Panc1 (cell line): ENCODE results near the gene ATG2B.

Experiments
- POLR2AphosphoS5 ChIP-seq: IDR thresholded peaks from 2 replicates; pipeline ENCODE4 v1.6.1; 2012; ENCODE audit warnings: mild to moderate bottlenecking, low read depth, low read length, moderate library complexity
- REST ChIP-seq, 2 experiments: IDR thresholded peaks; 2 replicates each; pipeline ENCODE4 v1.6.1; 2011 to 2012; ENCODE audit warnings: low read depth in 2 of 2, control low read depth in 1 of 2, low read length in 1 of 2, mild to moderate bottlenecking in 1 of 2, moderate library complexity in 1 of 2; ENCODE audit not compliant: insufficient read depth in 1 of 2
- SIN3A ChIP-seq: IDR thresholded peaks from 2 replicates; pipeline ENCODE4 v1.6.1; 2012; ENCODE audit warnings: low read depth, mild to moderate bottlenecking, low read length, moderate library complexity, borderline replicate concordance; ENCODE audit not compliant: insufficient read depth
- TF ChIP-seq, protein P1 (sequence below): fragments of 450-650 bp; IDR thresholded peaks from 2 replicates; pipeline ENCODE4 v1.5.1; 2017; ENCODE audit warnings: mild to moderate bottlenecking

GRCh38 chr14:96256407-96256806 is 106.7 kb downstream of the ATG2B start:
- TF ChIP-seq, protein P1, sequence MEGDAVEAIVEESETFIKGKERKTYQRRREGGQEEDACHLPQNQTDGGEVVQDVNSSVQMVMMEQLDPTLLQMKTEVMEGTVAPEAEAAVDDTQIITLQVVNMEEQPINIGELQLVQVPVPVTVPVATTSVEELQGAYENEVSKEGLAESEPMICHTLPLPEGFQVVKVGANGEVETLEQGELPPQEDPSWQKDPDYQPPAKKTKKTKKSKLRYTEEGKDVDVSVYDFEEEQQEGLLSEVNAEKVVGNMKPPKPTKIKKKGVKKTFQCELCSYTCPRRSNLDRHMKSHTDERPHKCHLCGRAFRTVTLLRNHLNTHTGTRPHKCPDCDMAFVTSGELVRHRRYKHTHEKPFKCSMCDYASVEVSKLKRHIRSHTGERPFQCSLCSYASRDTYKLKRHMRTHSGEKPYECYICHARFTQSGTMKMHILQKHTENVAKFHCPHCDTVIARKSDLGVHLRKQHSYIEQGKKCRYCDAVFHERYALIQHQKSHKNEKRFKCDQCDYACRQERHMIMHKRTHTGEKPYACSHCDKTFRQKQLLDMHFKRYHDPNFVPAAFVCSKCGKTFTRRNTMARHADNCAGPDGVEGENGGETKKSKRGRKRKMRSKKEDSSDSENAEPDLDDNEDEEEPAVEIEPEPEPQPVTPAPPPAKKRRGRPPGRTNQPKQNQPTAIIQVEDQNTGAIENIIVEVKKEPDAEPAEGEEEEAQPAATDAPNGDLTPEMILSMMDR, result no peak
- no peak for TF ChIP-seq SIN3A
- no peak for TF ChIP-seq POLR2AphosphoS5
- no peak for TF ChIP-seq REST (IDR thresholded peaks at IDR 0.05; ENCODE audit: insufficient read depth in 1 of 2, low read depth in 2 of 2, low read length in 1 of 2)
